NCI-H2029 treated with DMSO at 0.1 percent for 48 hours (cell line): ENCODE data around the gene PLIN3.
A peak's percentile ranks its signal among the peaks of the same experiment; 100 is the strongest.
"Not testable (repeated sequence)": the region's sequence is repeated elsewhere in the genome, so short reads cannot be mapped to it uniquely, and the experiment has no call there.

Source experiments
- DNase-seq: peaks from one replicate; lab custom pipeline; 2025; lab: John Stamatoyannopoulos, UW

Gene PLIN3

GRCh38 chr19:4889034-4889815 is 21.8 kb upstream of the PLIN3 start:
- DNase-seq, result no peak

- DNase-seq, result not testable (repeated sequence)
These were observed 20.3 kb upstream of the PLIN3 start for GRCh38 chr19:4887803-4888202.

- DNase-seq, result not testable (repeated sequence)
These were observed 17.5 kb upstream of the PLIN3 start for GRCh38 chr19:4884993-4885392.

GRCh38 chr19:4882874-4883273 is 15.4 kb upstream of the PLIN3 start:
- DNase-seq, result not testable (repeated sequence)

- DNase-seq, result no peak
These were observed 11.6 kb upstream of the PLIN3 start for GRCh38 chr19:4879041-4879440.

- DNase-seq, result no peak
These were observed 11.1 kb upstream of the PLIN3 start for GRCh38 chr19:4878491-4878968.

- no peak for DNase-seq
These were observed 10.5 kb upstream of the PLIN3 start for GRCh38 chr19:4877753-4878490.

- no peak for DNase-seq
These were observed 6.5 kb upstream of the PLIN3 start for GRCh38 chr19:4873930-4874329.

GRCh38 chr19:4871711-4872110 is 4.2 kb upstream of the PLIN3 start:
- DNase-seq, result no peak

- DNase-seq, result no peak
These were observed 2.7 kb upstream of the PLIN3 start for GRCh38 chr19:4870025-4870700.

- no peak for DNase-seq
These were observed 893 bp upstream of the PLIN3 start for GRCh38 chr19:4868286-4868834.

GRCh38 chr19:4866595-4867424 is 657 bp downstream of the PLIN3 start:
- no peak for DNase-seq

GRCh38 chr19:4861147-4861546 is 6.3 kb downstream of the PLIN3 start:
- DNase-seq, result no peak

GRCh38 chr19:4859697-4860096 is 7.8 kb downstream of the PLIN3 start:
- no peak for DNase-seq

GRCh38 chr19:4856468-4856867 is 11.0 kb downstream of the PLIN3 start:
- DNase-seq, result not testable (repeated sequence)

GRCh38 chr19:4853506-4853905 is 14.0 kb downstream of the PLIN3 start:
- DNase-seq, result not testable (repeated sequence)

GRCh38 chr19:4852484-4852883 is 15.0 kb downstream of the PLIN3 start:
- no peak for DNase-seq

GRCh38 chr19:4851551-4852290 is 15.7 kb downstream of the PLIN3 start:
- DNase-seq, result peak; percentile 69

- DNase-seq, result peak; percentile 63
These were observed 18.4 kb downstream of the PLIN3 start for GRCh38 chr19:4849019-4849418.

GRCh38 chr19:4847190-4847973 is 20.1 kb downstream of the PLIN3 start:
- no peak for DNase-seq
